HEK293 (cell line): ENCODE data around the gene THSD4.

Experiments used
- EGR2 ChIP-seq: fragments of 450-650 bp; formaldehyde crosslinking; IDR thresholded peaks from 2 replicates; pipeline ENCODE4 v1.5.1; 2016; ENCODE audit warnings: low read depth, missing biosample characterization, missing genetic modification characterization
- HOXA7 ChIP-seq: sonication (generic); formaldehyde crosslinking; IDR thresholded peaks from 2 replicates; pipeline ENCODE4 v1.8.1; 2022; ENCODE audit warnings: missing genetic modification reagents, borderline replicate concordance
- HOXC10 ChIP-seq: sonication (generic); formaldehyde crosslinking; IDR thresholded peaks from 2 replicates; pipeline ENCODE4 v1.8.1; 2023; ENCODE audit warnings: mild to moderate bottlenecking, missing genetic modification reagents
- HOXD13 ChIP-seq: sonication (generic); formaldehyde crosslinking; IDR thresholded peaks from 2 replicates; pipeline ENCODE4 v1.8.0; 2022; ENCODE audit warnings: missing genetic modification reagents, borderline replicate concordance
- KLF1 ChIP-seq: fragments of 450-650 bp; formaldehyde crosslinking; IDR thresholded peaks from 2 replicates; pipeline ENCODE4 v1.5.1; 2016; ENCODE audit warnings: missing biosample characterization, missing genetic modification characterization
- OSR2 ChIP-seq: fragments of 450-650 bp; formaldehyde crosslinking; IDR thresholded peaks from 2 replicates; pipeline ENCODE4 v1.5.1; 2016; ENCODE audit warnings: missing biosample characterization, missing genetic modification characterization
- OVOL3 ChIP-seq: fragments of 450-650 bp; formaldehyde crosslinking; IDR thresholded peaks from 2 replicates; pipeline ENCODE4 v1.5.1; 2016; ENCODE audit warnings: missing biosample characterization, missing genetic modification characterization
- RBAK ChIP-seq: fragments of 450-650 bp; formaldehyde crosslinking; IDR thresholded peaks from 2 replicates; pipeline ENCODE4 v1.5.1; 2016; ENCODE audit warnings: missing biosample characterization, missing genetic modification characterization
- SETDB1 ChIP-seq: IDR thresholded peaks from one replicate; pipeline ENCODE4 v1.6.1; 2017; ENCODE audit warnings: mild to moderate bottlenecking, low read length, moderate library complexity, mixed read lengths; ENCODE audit not compliant: insufficient read length
- YY2 ChIP-seq: fragments of 450-650 bp; formaldehyde crosslinking; IDR thresholded peaks from 2 replicates; pipeline ENCODE4 v1.5.1; 2016; ENCODE audit warnings: missing biosample characterization, missing genetic modification characterization
- ZBTB10 ChIP-seq: fragments of 450-650 bp; formaldehyde crosslinking; IDR thresholded peaks from 2 replicates; pipeline ENCODE4 v1.5.1; 2016; ENCODE audit warnings: missing biosample characterization, missing genetic modification characterization
- ZBTB8A ChIP-seq: fragments of 450-650 bp; formaldehyde crosslinking; IDR thresholded peaks from 2 replicates; pipeline ENCODE4 v1.5.1; 2016; ENCODE audit warnings: missing biosample characterization, missing genetic modification characterization
- ZFP69B ChIP-seq: fragments of 450-650 bp; formaldehyde crosslinking; IDR thresholded peaks from 2 replicates; pipeline ENCODE4 v1.5.1; 2016; ENCODE audit warnings: missing biosample characterization, missing genetic modification characterization
- ZIC2 ChIP-seq: fragments of 450-650 bp; formaldehyde crosslinking; IDR thresholded peaks from 2 replicates; pipeline ENCODE4 v1.5.1; 2016; ENCODE audit warnings: missing biosample characterization, missing genetic modification characterization
- ZNF133 ChIP-seq: fragments of 450-650 bp; formaldehyde crosslinking; IDR thresholded peaks from 2 replicates; pipeline ENCODE4 v1.5.1; 2016; ENCODE audit warnings: missing biosample characterization, missing genetic modification characterization
- ZNF140 ChIP-seq: fragments of 450-650 bp; formaldehyde crosslinking; IDR thresholded peaks from 2 replicates; pipeline ENCODE4 v1.5.1; 2016; ENCODE audit warnings: missing biosample characterization, missing genetic modification characterization
- ZNF155 ChIP-seq: fragments of 450-650 bp; formaldehyde crosslinking; IDR thresholded peaks from 2 replicates; pipeline ENCODE4 v1.5.1; 2016; ENCODE audit warnings: missing biosample characterization, missing genetic modification characterization
- ZNF174 ChIP-seq: fragments of 450-650 bp; formaldehyde crosslinking; IDR thresholded peaks from 2 replicates; pipeline ENCODE4 v1.5.0; 2017; ENCODE audit warnings: missing biosample characterization, mild to moderate bottlenecking, missing genetic modification characterization
- ZNF214 ChIP-seq: fragments of 450-650 bp; formaldehyde crosslinking; IDR thresholded peaks from 2 replicates; pipeline ENCODE4 v1.5.1; 2017; ENCODE audit warnings: missing biosample characterization, mild to moderate bottlenecking, missing genetic modification characterization, borderline replicate concordance
- ZNF23 ChIP-seq: fragments of 450-650 bp; formaldehyde crosslinking; IDR thresholded peaks from 2 replicates; pipeline ENCODE4 v1.5.1; 2016; ENCODE audit warnings: missing biosample characterization, missing genetic modification characterization, borderline replicate concordance
- ZNF292 ChIP-seq: fragments of 450-650 bp; formaldehyde crosslinking; IDR thresholded peaks from 2 replicates; pipeline ENCODE4 v1.5.1; 2016; ENCODE audit warnings: low read depth, missing biosample characterization, missing genetic modification characterization, borderline replicate concordance
- ZNF354C ChIP-seq: fragments of 450-650 bp; formaldehyde crosslinking; IDR thresholded peaks from 2 replicates; pipeline ENCODE4 v1.5.1; 2016; ENCODE audit warnings: missing biosample characterization, missing genetic modification characterization, low read depth, borderline replicate concordance
- ZNF473 ChIP-seq: fragments of 450-650 bp; formaldehyde crosslinking; IDR thresholded peaks from 2 replicates; pipeline ENCODE4 v1.5.1; 2017; ENCODE audit warnings: missing biosample characterization, missing genetic modification characterization
- ZNF521 ChIP-seq: fragments of 450-650 bp; formaldehyde crosslinking; IDR thresholded peaks from 2 replicates; pipeline ENCODE4 v1.5.1; 2017; ENCODE audit warnings: missing biosample characterization, mild to moderate bottlenecking, missing genetic modification characterization
- ZNF561 ChIP-seq: fragments of 450-650 bp; IDR thresholded peaks from 2 replicates; pipeline ENCODE4 v1.5.1; 2018; ENCODE audit warnings: missing biosample characterization, missing genetic modification characterization, borderline replicate concordance
- ZNF585B ChIP-seq: fragments of 450-650 bp; formaldehyde crosslinking; IDR thresholded peaks from 2 replicates; pipeline ENCODE4 v1.5.1; 2016; ENCODE audit warnings: missing biosample characterization, missing genetic modification characterization
- ZNF610 ChIP-seq: fragments of 450-650 bp; formaldehyde crosslinking; IDR thresholded peaks from 2 replicates; pipeline ENCODE4 v1.5.1; 2016; ENCODE audit warnings: missing biosample characterization, missing genetic modification characterization, borderline replicate concordance
- ZNF621 ChIP-seq: fragments of 450-650 bp; formaldehyde crosslinking; IDR thresholded peaks from 2 replicates; pipeline ENCODE4 v1.5.1; 2017; ENCODE audit warnings: missing biosample characterization, missing genetic modification characterization
- ZNF660 ChIP-seq: fragments of 450-650 bp; IDR thresholded peaks from 2 replicates; pipeline ENCODE4 v1.5.1; 2018; ENCODE audit warnings: missing biosample characterization, mild to moderate bottlenecking, missing genetic modification characterization
- ZNF843 ChIP-seq: fragments of 450-650 bp; formaldehyde crosslinking; IDR thresholded peaks from 2 replicates; pipeline ENCODE4 v1.5.1; 2016; ENCODE audit warnings: missing biosample characterization, missing genetic modification characterization
- ZXDB ChIP-seq: fragments of 450-650 bp; formaldehyde crosslinking; IDR thresholded peaks from 2 replicates; pipeline ENCODE4 v1.5.1; 2016; ENCODE audit warnings: missing biosample characterization, missing genetic modification characterization
- TF ChIP-seq, protein P1 (sequence below): fragments of 450-650 bp; formaldehyde crosslinking; IDR thresholded peaks from 2 replicates; pipeline ENCODE4 v1.5.1; 2017; ENCODE audit warnings: missing biosample characterization, missing genetic modification characterization
- TF ChIP-seq, protein P2 (sequence below): fragments of 450-650 bp; formaldehyde crosslinking; conservative IDR thresholded peaks from 2 replicates; pipeline ENCODE4 v1.5.1; 2016; ENCODE audit warnings: low read depth, missing biosample characterization, missing genetic modification characterization

Gene THSD4

GRCh38 chr15:71357321-71357732, 242.1 kb downstream of the THSD4 start (continued):
- TF ChIP-seq ZNF473 (tag by site-specific recombination) (no peak), ZNF140 (tag by site-specific recombination) (no peak), ZBTB10 (tag by site-specific recombination) (no peak), ZIC2 (tag by site-specific recombination) (peak; percentile 86), ZNF23 (tag by site-specific recombination) (no peak), ZNF561 (tag by site-specific recombination) (0 out of 2 replicates have a peak, but pooled peaks have one; percentile 55), ZNF843 (peak; percentile 64; the same call in 1 of the 2 replicates), OSR2 (tag by site-specific recombination) (no peak), OVOL3 (tag by site-specific recombination) (no peak), KLF1 (tag by site-specific recombination) (peak; percentile 99), EGR2 (0 out of 2 replicates have a peak, but pooled peaks have one; percentile 19), ZNF621 (tag by site-specific recombination) (no peak), ZNF174 (tag by site-specific recombination) (no peak), ZBTB8A (tag by site-specific recombination) (peak; percentile 81; the same call in 1 of the 2 replicates), ZNF155 (tag by site-specific recombination) (no peak), ZXDB (peak; percentile 41; the same call in 1 of the 2 replicates), ZNF660 (tag by site-specific recombination) (peak; percentile 60; the same call in 1 of the 2 replicates), HOXC10 (CRISPR knock-in tag) (no peak), YY2 (no peak), RBAK (tag by site-specific recombination) (no peak), HOXD13 (CRISPR knock-in tag) (no peak), ZNF292 (tag by site-specific recombination) (no peak), HOXA7 (CRISPR knock-in tag) (no peak), SETDB1 (no peak), ZFP69B (tag by site-specific recombination) (no peak), ZNF214 (tag by site-specific recombination) (no peak), ZNF354C (tag by site-specific recombination) (no peak), ZNF521 (tag by site-specific recombination) (no peak), ZNF133 (tag by site-specific recombination) (no peak), ZNF610 (tag by site-specific recombination) (no peak), ZNF585B (tag by site-specific recombination) (no peak)
- TF ChIP-seq, protein P1, sequence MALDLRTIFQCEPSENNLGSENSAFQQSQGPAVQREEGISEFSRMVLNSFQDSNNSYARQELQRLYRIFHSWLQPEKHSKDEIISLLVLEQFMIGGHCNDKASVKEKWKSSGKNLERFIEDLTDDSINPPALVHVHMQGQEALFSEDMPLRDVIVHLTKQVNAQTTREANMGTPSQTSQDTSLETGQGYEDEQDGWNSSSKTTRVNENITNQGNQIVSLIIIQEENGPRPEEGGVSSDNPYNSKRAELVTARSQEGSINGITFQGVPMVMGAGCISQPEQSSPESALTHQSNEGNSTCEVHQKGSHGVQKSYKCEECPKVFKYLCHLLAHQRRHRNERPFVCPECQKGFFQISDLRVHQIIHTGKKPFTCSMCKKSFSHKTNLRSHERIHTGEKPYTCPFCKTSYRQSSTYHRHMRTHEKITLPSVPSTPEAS, result no peak
- TF ChIP-seq, protein P2, sequence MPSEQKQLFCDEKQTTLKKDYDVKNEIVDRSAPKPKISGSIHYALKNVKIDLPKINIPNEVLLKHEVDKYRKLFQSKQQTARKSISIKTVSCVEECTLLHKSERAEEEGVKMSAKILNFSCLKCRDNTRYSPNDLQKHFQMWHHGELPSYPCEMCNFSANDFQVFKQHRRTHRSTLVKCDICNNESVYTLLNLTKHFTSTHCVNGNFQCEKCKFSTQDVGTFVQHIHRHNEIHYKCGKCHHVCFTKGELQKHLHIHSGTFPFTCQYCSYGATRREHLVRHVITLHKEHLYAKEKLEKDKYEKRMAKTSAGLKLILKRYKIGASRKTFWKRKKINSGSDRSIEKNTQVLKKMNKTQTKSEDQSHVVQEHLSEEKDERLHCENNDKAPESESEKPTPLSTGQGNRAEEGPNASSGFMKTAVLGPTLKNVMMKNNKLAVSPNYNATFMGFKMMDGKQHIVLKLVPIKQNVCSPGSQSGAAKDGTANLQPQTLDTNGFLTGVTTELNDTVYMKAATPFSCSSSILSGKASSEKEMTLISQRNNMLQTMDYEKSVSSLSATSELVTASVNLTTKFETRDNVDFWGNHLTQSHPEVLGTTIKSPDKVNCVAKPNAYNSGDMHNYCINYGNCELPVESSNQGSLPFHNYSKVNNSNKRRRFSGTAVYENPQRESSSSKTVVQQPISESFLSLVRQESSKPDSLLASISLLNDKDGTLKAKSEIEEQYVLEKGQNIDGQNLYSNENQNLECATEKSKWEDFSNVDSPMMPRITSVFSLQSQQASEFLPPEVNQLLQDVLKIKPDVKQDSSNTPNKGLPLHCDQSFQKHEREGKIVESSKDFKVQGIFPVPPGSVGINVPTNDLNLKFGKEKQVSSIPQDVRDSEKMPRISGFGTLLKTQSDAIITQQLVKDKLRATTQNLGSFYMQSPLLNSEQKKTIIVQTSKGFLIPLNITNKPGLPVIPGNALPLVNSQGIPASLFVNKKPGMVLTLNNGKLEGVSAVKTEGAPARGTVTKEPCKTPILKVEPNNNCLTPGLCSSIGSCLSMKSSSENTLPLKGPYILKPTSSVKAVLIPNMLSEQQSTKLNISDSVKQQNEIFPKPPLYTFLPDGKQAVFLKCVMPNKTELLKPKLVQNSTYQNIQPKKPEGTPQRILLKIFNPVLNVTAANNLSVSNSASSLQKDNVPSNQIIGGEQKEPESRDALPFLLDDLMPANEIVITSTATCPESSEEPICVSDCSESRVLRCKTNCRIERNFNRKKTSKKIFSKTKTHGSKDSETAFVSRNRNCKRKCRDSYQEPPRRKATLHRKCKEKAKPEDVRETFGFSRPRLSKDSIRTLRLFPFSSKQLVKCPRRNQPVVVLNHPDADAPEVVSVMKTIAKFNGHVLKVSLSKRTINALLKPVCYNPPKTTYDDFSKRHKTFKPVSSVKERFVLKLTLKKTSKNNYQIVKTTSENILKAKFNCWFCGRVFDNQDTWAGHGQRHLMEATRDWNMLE (tag by site-specific recombination), result no peak
